ENCODE data around the gene MAST4. TPM values are rescaled to one million over a fixed set of nuclear protein-coding genes. Genes with fewer than 3 reads are reported as not detected.
A peak's percentile ranks its signal among the peaks of the same experiment; 100 is the strongest.

Gene MAST4
- total RNA-seq, 2 donors from 2014 or later = 11.0 to 11.5 TPM

DNA sequence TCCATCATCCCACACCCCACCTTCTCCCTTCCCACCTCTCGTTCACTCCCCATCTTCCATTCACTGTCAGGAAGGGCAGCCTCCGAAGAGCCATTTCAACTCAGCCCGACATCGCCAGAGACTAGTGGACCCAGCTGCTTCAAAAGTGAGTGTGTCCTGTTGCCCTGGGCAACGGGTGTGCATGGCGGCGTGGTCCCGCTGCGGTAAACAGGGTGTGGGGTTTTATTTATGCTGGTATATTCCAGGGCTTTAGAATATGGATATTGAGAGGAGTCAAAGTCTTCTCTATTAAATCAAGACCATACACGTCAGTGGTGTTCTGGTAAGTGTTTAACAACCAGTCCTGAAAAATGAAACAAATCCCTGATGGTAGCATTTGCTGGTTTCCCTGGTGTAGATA, 274.5 kb downstream of the MAST4 start:
- Histone ChIP-seq H3K27me3 (ENCODE audit: control insufficient read depth, insufficient read depth, low read length, poor library complexity, severe bottlenecking) (no peaks in the 10 kb centered on the region), H3K27ac (ENCODE audit: low read depth, low read length) (no peak overlapping the region), H3K9me3 (ENCODE audit: control insufficient read depth, low read length) (no peaks in the 10 kb centered on the region), H3K36me3 (ENCODE audit: control insufficient read depth, insufficient read depth, low read length) (no peaks in the 10 kb centered on the region), H3K9ac (ENCODE audit: extremely low read depth, low read length, poor library complexity, severe bottlenecking) (no peak overlapping the region), H3K4me3 (ENCODE audit: low read length) (no peak overlapping the region), H3K4me1 (ENCODE audit: control insufficient read depth, insufficient read depth, low read length) (no peaks in the 10 kb centered on the region)
- H3K9me3 Mint-ChIP-seq = no peaks in the 10 kb centered on the region
- H3K27me3 Mint-ChIP-seq (ENCODE audit: insufficient read depth) = peaks cover 2% of the 10 kb centered on the region
- TF ChIP-seq, protein P1, sequence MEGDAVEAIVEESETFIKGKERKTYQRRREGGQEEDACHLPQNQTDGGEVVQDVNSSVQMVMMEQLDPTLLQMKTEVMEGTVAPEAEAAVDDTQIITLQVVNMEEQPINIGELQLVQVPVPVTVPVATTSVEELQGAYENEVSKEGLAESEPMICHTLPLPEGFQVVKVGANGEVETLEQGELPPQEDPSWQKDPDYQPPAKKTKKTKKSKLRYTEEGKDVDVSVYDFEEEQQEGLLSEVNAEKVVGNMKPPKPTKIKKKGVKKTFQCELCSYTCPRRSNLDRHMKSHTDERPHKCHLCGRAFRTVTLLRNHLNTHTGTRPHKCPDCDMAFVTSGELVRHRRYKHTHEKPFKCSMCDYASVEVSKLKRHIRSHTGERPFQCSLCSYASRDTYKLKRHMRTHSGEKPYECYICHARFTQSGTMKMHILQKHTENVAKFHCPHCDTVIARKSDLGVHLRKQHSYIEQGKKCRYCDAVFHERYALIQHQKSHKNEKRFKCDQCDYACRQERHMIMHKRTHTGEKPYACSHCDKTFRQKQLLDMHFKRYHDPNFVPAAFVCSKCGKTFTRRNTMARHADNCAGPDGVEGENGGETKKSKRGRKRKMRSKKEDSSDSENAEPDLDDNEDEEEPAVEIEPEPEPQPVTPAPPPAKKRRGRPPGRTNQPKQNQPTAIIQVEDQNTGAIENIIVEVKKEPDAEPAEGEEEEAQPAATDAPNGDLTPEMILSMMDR (conservative IDR thresholded peaks at IDR 0.05) = no peak
- no peak overlapping the region for H3K4me3 Mint-ChIP-seq
- H3K36me3 Mint-ChIP-seq (ENCODE audit: low read depth) = no peaks in the 10 kb centered on the region
- WGBS, 2 experiments (ENCODE audit: insufficient coverage in 1 of 2, insufficient read length in 1 of 2) = 98 to 100% methylated on average over 1 to 10 of the region's 10 CpGs
- H3K4me1 Mint-ChIP-seq = peaks cover 40% of the 10 kb centered on the region
- H3K27ac Mint-ChIP-seq = no peak overlapping the region
- no peak for DNase-seq

GRCh38 chr5:66871651-66872050, 275.5 kb downstream of the MAST4 start:
- Mint-ChIP-seq H3K27me3 (ENCODE audit: insufficient read depth) (peaks cover 2% of the 10 kb centered on the region), H3K4me3 (no peak overlapping the region), H3K36me3 (ENCODE audit: low read depth) (no peaks in the 10 kb centered on the region), H3K4me1 (peaks cover 40% of the 10 kb centered on the region), H3K9me3 (no peaks in the 10 kb centered on the region), H3K27ac (no peak overlapping the region)
- no peak overlapping the region for H3K9ac ChIP-seq (ENCODE audit: extremely low read depth, low read length, poor library complexity, severe bottlenecking)
- no peaks in the 10 kb centered on the region for H3K27me3 ChIP-seq (ENCODE audit: control insufficient read depth, insufficient read depth, low read length, poor library complexity, severe bottlenecking)
- WGBS, 2 experiments (ENCODE audit: insufficient coverage in 1 of 2, insufficient read length in 1 of 2) = 95 to 100% methylated on average over 5 of the region's 5 CpGs
- TF ChIP-seq, protein P1 (conservative IDR thresholded peaks at IDR 0.05) = no peak
- no peak overlapping the region for H3K27ac ChIP-seq (ENCODE audit: low read depth, low read length)
- H3K36me3 ChIP-seq (ENCODE audit: control insufficient read depth, insufficient read depth, low read length) = no peaks in the 10 kb centered on the region
- no peak overlapping the region for H3K4me3 ChIP-seq (ENCODE audit: low read length)
- no peaks in the 10 kb centered on the region for H3K9me3 ChIP-seq (ENCODE audit: control insufficient read depth, low read length)
- no peaks in the 10 kb centered on the region for H3K4me1 ChIP-seq (ENCODE audit: control insufficient read depth, insufficient read depth, low read length)
- no peak for DNase-seq

DNA sequence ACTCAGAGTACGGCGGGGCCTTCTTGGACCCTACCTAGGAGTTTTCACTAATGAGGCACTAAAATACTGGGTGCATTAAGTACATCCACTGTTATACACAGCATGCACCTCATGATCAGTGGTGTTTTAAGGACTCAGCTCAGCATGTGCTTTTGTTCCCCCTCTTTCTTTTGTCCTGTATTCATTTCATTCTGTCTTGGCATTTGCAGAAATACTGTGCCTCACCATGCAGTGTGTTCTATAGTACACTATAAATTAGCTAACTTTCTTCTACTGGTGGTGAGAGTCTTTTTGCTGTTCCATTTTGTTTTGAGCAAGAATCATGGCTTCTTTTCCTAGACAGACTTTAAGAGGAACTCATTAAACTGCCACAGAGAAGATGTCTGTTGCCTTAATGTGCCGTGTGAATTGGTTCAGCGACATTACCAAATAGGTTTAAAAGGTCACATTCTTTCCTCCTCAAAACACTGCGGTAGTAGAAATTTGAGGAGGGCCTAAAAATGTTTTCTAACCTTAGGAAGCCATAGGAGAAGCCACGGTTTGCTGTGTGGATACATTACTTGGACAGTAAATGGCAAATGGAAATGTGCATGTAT, 276.6 kb downstream of the MAST4 start:
- no peaks in the 10 kb centered on the region for H3K27me3 ChIP-seq (ENCODE audit: control insufficient read depth, insufficient read depth, low read length, poor library complexity, severe bottlenecking)

More for the DNA sequence above, 276.6 kb downstream of the MAST4 start:
- WGBS, 2 experiments (ENCODE audit: insufficient coverage in 1 of 2, insufficient read length in 1 of 2) = 67 to 90% methylated on average over 5 to 6 of the region's 6 CpGs
- Mint-ChIP-seq H3K4me3 (no peak overlapping the region), H3K9me3 (no peaks in the 10 kb centered on the region), H3K4me1 (peaks cover 33% of the 10 kb centered on the region), H3K36me3 (ENCODE audit: low read depth) (no peaks in the 10 kb centered on the region), H3K27me3 (ENCODE audit: insufficient read depth) (peaks cover 2% of the 10 kb centered on the region), H3K27ac (no peak overlapping the region)
- Histone ChIP-seq H3K27ac (ENCODE audit: low read depth, low read length) (peak overlapping the region; percentile 27), H3K4me1 (ENCODE audit: control insufficient read depth, insufficient read depth, low read length) (no peaks in the 10 kb centered on the region), H3K36me3 (ENCODE audit: control insufficient read depth, insufficient read depth, low read length) (no peaks in the 10 kb centered on the region), H3K9me3 (ENCODE audit: control insufficient read depth, low read length) (no peaks in the 10 kb centered on the region), H3K9ac (ENCODE audit: extremely low read depth, low read length, poor library complexity, severe bottlenecking) (no peak overlapping the region), H3K4me3 (ENCODE audit: low read length) (no peak overlapping the region)
- no peak for DNase-seq
- TF ChIP-seq, protein P1 (conservative IDR thresholded peaks at IDR 0.05) = no peak

Data from endodermal cell (in vitro differentiated cells).